ENCODE results near the gene TMIGD2. TPM values are rescaled to one million over a fixed set of nuclear protein-coding genes. Genes with fewer than 3 reads are reported as not detected.

TMIGD2 gene
- total RNA-seq, 1 experiment from 2014 or later = 0.94 TPM

DNA sequence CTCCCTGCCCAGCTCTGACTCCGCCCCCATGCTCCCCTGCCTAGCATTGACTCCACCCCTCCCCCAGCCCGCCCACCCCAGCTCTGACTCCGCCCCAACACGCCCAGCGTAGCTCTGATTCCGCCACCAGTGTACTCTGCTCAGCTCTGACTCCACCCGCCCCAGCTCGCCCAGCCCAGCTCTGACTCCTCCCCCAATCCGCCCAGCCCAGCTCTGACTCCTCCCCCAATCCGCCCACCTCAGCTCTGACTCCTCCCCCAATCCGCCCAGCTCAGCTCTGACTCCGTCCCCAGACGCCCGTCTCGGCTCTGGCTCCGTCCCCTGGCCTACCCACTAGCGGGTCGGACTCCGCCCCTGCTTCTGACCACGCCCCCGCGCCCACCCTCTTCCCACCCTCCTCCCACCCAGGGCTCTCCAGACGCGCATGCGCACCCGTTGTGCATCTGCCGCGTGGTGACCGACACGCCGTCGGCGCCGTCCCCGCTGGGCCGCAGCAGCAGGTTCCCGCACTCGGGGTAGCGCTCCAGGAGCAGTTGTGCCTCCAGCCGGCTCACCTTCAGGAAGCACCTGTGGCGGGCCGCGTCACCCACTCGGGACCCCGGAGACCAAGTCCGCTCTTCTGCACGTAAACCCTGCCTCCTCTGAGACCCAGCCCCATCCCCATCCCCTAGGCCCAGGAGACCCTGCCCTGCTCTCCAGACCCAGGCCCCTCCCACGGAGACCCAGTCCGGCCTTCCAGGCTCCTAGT is 26.2 kb upstream of the TMIGD2 start (continued):
- TF ChIP-seq NFE2L1 (CRISPR knock-in tag; IDR thresholded peaks at IDR 0.05) = peak; percentile 27; the same call in 1 of the 2 replicates
- TF ChIP-seq SMAD3 (CRISPR knock-in tag; IDR thresholded peaks at IDR 0.05; ENCODE audit: borderline replicate concordance) = no peak; the same call in 1 of the 2 replicates
- no peak for TF ChIP-seq ZNF138 (CRISPR knock-in tag; conservative IDR thresholded peaks at IDR 0.05)
- 0 out of 2 replicates have a peak, but pooled peaks have one; percentile 46 for TF ChIP-seq JUN (CRISPR knock-in tag; IDR thresholded peaks at IDR 0.05)
- no peak for TF ChIP-seq EMX1 (CRISPR knock-in tag; IDR thresholded peaks at IDR 0.05)
- TF ChIP-seq, protein P1, sequence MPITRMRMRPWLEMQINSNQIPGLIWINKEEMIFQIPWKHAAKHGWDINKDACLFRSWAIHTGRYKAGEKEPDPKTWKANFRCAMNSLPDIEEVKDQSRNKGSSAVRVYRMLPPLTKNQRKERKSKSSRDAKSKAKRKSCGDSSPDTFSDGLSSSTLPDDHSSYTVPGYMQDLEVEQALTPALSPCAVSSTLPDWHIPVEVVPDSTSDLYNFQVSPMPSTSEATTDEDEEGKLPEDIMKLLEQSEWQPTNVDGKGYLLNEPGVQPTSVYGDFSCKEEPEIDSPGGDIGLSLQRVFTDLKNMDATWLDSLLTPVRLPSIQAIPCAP (CRISPR knock-in tag; IDR thresholded peaks at IDR 0.05) = no peak
- 0 out of 2 replicates have a peak, but pooled peaks have one; percentile 7 for TF ChIP-seq ZNF121 (CRISPR knock-in tag; IDR thresholded peaks at IDR 0.05)
- TF ChIP-seq FOXK1 (CRISPR knock-in tag; IDR thresholded peaks at IDR 0.05) = peak; percentile 61; the same call in 1 of the 2 replicates
- peak; percentile 100 for TF ChIP-seq SP1 (CRISPR knock-in tag; conservative IDR thresholded peaks at IDR 0.05)
- TF ChIP-seq, protein P2, sequence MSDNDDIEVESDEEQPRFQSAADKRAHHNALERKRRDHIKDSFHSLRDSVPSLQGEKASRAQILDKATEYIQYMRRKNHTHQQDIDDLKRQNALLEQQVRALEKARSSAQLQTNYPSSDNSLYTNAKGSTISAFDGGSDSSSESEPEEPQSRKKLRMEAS (CRISPR knock-in tag; IDR thresholded peaks at IDR 0.05) = peak; percentile 93
- TF ChIP-seq, protein P3, sequence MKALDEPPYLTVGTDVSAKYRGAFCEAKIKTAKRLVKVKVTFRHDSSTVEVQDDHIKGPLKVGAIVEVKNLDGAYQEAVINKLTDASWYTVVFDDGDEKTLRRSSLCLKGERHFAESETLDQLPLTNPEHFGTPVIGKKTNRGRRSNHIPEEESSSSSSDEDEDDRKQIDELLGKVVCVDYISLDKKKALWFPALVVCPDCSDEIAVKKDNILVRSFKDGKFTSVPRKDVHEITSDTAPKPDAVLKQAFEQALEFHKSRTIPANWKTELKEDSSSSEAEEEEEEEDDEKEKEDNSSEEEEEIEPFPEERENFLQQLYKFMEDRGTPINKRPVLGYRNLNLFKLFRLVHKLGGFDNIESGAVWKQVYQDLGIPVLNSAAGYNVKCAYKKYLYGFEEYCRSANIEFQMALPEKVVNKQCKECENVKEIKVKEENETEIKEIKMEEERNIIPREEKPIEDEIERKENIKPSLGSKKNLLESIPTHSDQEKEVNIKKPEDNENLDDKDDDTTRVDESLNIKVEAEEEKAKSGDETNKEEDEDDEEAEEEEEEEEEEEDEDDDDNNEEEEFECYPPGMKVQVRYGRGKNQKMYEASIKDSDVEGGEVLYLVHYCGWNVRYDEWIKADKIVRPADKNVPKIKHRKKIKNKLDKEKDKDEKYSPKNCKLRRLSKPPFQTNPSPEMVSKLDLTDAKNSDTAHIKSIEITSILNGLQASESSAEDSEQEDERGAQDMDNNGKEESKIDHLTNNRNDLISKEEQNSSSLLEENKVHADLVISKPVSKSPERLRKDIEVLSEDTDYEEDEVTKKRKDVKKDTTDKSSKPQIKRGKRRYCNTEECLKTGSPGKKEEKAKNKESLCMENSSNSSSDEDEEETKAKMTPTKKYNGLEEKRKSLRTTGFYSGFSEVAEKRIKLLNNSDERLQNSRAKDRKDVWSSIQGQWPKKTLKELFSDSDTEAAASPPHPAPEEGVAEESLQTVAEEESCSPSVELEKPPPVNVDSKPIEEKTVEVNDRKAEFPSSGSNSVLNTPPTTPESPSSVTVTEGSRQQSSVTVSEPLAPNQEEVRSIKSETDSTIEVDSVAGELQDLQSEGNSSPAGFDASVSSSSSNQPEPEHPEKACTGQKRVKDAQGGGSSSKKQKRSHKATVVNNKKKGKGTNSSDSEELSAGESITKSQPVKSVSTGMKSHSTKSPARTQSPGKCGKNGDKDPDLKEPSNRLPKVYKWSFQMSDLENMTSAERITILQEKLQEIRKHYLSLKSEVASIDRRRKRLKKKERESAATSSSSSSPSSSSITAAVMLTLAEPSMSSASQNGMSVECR (CRISPR knock-in tag; IDR thresholded peaks at IDR 0.05; ENCODE audit: borderline replicate concordance) = peak; percentile 25; the same call in 1 of the 2 replicates

DNA sequence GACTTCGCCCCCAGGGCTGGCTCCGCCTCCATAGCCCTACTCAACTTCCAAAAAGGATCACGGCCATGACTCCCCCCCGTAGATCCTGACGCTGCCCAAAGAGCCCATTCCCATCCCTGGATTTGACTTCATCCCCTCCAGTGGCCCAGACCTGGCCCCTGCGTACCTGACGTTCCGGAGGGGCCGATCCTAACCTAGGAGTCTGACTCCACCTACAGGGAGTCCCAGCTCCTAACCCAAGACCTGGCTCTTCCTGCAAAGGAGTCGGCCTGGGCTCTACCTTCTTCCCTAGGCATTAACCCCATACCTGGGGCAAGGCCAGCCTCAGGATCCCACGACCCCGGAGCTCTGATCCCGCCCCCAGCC is 25.7 kb upstream of the TMIGD2 start:
- H3K27me3 Mint-ChIP-seq (ENCODE audit: low read depth) = peaks cover 3% of the 10 kb centered on the region
- peak overlapping the region; percentile 76 for H3K4me3 Mint-ChIP-seq
- no peaks in the 10 kb centered on the region for H3K9me3 Mint-ChIP-seq
- POLR2A ChIA-PET = interaction anchor here (1.2 to 1.3 kb wide), 2 partner anchors 11 to 15 kb away, joined by 4 to 17 read pairs; partner anchors contain the start of genes MPND and STAP2
- ATAC-seq (no peak), DNase-seq (ENCODE audit: low spot score) (no peak)
- TF ChIP-seq MYBL2 (CRISPR knock-in tag; IDR thresholded peaks at IDR 0.05) = no peak
- TF ChIP-seq, protein P4, sequence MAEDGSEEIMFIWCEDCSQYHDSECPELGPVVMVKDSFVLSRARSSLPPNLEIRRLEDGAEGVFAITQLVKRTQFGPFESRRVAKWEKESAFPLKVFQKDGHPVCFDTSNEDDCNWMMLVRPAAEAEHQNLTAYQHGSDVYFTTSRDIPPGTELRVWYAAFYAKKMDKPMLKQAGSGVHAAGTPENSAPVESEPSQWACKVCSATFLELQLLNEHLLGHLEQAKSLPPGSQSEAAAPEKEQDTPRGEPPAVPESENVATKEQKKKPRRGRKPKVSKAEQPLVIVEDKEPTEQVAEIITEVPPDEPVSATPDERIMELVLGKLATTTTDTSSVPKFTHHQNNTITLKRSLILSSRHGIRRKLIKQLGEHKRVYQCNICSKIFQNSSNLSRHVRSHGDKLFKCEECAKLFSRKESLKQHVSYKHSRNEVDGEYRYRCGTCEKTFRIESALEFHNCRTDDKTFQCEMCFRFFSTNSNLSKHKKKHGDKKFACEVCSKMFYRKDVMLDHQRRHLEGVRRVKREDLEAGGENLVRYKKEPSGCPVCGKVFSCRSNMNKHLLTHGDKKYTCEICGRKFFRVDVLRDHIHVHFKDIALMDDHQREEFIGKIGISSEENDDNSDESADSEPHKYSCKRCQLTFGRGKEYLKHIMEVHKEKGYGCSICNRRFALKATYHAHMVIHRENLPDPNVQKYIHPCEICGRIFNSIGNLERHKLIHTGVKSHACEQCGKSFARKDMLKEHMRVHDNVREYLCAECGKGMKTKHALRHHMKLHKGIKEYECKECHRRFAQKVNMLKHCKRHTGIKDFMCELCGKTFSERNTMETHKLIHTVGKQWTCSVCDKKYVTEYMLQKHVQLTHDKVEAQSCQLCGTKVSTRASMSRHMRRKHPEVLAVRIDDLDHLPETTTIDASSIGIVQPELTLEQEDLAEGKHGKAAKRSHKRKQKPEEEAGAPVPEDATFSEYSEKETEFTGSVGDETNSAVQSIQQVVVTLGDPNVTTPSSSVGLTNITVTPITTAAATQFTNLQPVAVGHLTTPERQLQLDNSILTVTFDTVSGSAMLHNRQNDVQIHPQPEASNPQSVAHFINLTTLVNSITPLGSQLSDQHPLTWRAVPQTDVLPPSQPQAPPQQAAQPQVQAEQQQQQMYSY (CRISPR knock-in tag; IDR thresholded peaks at IDR 0.05) = peak; percentile 75
- peak overlapping the region; percentile 96 for H3K27ac Mint-ChIP-seq
- peaks cover 12% of the 10 kb centered on the region for H3K4me1 Mint-ChIP-seq
- CTCF ChIA-PET = interaction anchor here (0.6 to 1.4 kb wide), 10 partner anchors 12 to 340 kb away, joined by 3 to 35 read pairs (median 3); partner anchors contain the start of genes FSD1, MPND, SH3GL1 and SHD
- H3K36me3 Mint-ChIP-seq = 0 out of 2 replicates have a peak, but pooled peaks cover 3% of the 10 kb centered on the region
